ENCODE measurements around the gene RALA.

RALA gene

GRCh38 chr7:39620486-39620885 is 2.9 kb upstream of the RALA start:
- TF ChIP-seq CTCF (IDR thresholded peaks at IDR 0.05; ENCODE audit: insufficient read depth, low read depth, low read length, missing control alignments) = no peak
- DNase-seq (ENCODE audit: low read depth) = no peak
- no peak overlapping the region for H3K4me3 ChIP-seq (ENCODE audit: low read depth, low read length)

- no peak for TF ChIP-seq CTCF (IDR thresholded peaks at IDR 0.05; ENCODE audit: insufficient read depth, low read depth, low read length, missing control alignments)
- no peak for DNase-seq (ENCODE audit: low read depth)
- H3K4me3 ChIP-seq (ENCODE audit: low read depth, low read length) = no peak overlapping the region
Observed at GRCh38 chr7:39621261-39621660, 2.1 kb upstream of the RALA start.

- peak; percentile 51 for DNase-seq (ENCODE audit: low read depth)
- H3K4me3 ChIP-seq (ENCODE audit: low read depth, low read length) = peak overlapping the region; percentile 67
- TF ChIP-seq CTCF (IDR thresholded peaks at IDR 0.05; ENCODE audit: insufficient read depth, low read depth, low read length, missing control alignments) = no peak
Observed at GRCh38 chr7:39621784-39622411, 1.5 kb upstream of the RALA start.

- H3K4me3 ChIP-seq (ENCODE audit: low read depth, low read length) = peak overlapping the region; percentile 67
- DNase-seq (ENCODE audit: low read depth) = no peak
- no peak for TF ChIP-seq CTCF (IDR thresholded peaks at IDR 0.05; ENCODE audit: insufficient read depth, low read depth, low read length, missing control alignments)
Observed at GRCh38 chr7:39622609-39623008, 763 bp upstream of the RALA start.

- TF ChIP-seq CTCF (IDR thresholded peaks at IDR 0.05; ENCODE audit: insufficient read depth, low read depth, low read length, missing control alignments) = no peak
- peak overlapping the region; percentile 67 for H3K4me3 ChIP-seq (ENCODE audit: low read depth, low read length)
- DNase-seq (ENCODE audit: low read depth) = no peak
Observed at GRCh38 chr7:39623732-39624441, 515 bp downstream of the RALA start.

GRCh38 chr7:39624442-39624807 is 1.1 kb downstream of the RALA start:
- peak; percentile 62 for DNase-seq (ENCODE audit: low read depth)
- TF ChIP-seq CTCF (IDR thresholded peaks at IDR 0.05; ENCODE audit: insufficient read depth, low read depth, low read length, missing control alignments) = no peak
- peak overlapping the region; percentile 67 for H3K4me3 ChIP-seq (ENCODE audit: low read depth, low read length)

All from GM12865 (cell line).